OCI-LY3 (cell line): Measurements from ENCODE around the gene ITM2C.

Source experiments
- H2AFZ ChIP-seq: fragments of 200-600, 300-600 bp; shearing (Covaris generic); 2 replicates; pipeline ENCODE4 v1.6.0; 2014; ENCODE audit warnings: antibody characterized with exemption, low read depth, low read length
- H3K27ac ChIP-seq: fragments of 200-600, 300-600 bp; sonication (generic); 2 replicates; pipeline ENCODE4 v1.5.1; 2014; ENCODE audit warnings: mild to moderate bottlenecking, low read length, moderate library complexity, mixed read lengths
- H3K27me3 ChIP-seq: fragments of 200-600, 300-600 bp; sonication (generic); 2 replicates; pipeline ENCODE4 v1.6.1; 2014; ENCODE audit warnings: low read depth, low read length, mixed read lengths
- H3K36me3 ChIP-seq: fragments of 200-600, 300-600 bp; sonication (generic); replicated peaks from 2 replicates; pipeline ENCODE3; 2014; ENCODE audit warnings: low read depth, low read length, mixed read lengths
- H3K4me1 ChIP-seq: fragments of 300-600, 200-600 bp; sonication (generic); 2 replicates; pipeline ENCODE4 v1.6.1; 2014; ENCODE audit warnings: low read length, mixed read lengths
- H3K4me2 ChIP-seq: fragments of 200-600, 300-600 bp; sonication (generic); 2 replicates; pipeline ENCODE4 v1.6.1; 2014; ENCODE audit warnings: low read length, mixed read lengths
- H3K4me3 ChIP-seq: fragments of 300-600, 200-600 bp; sonication (generic); 2 replicates; pipeline ENCODE4 v1.5.1; 2014; ENCODE audit warnings: antibody characterized with exemption, mild to moderate bottlenecking, low read length, moderate library complexity
- H3K79me2 ChIP-seq: fragments of 300-600, 200-600 bp; shearing (Covaris generic); 2 replicates; pipeline ENCODE4 v1.6.1; 2014; ENCODE audit warnings: mild to moderate bottlenecking, low read length, mixed read lengths
- H3K9ac ChIP-seq: fragments of 300-600, 200-600 bp; shearing (Covaris generic); 2 replicates; pipeline ENCODE4 v1.6.0; 2014; ENCODE audit warnings: mild to moderate bottlenecking, low read length, moderate library complexity
- H3K9me3 ChIP-seq: fragments of 200-600, 300-600 bp; shearing (Covaris generic); 2 replicates; pipeline ENCODE4 v1.6.1; 2014; ENCODE audit warnings: low read length, mixed read lengths; ENCODE audit not compliant: insufficient read depth
- H4K20me1 ChIP-seq: fragments of 200-600, 300-600 bp; sonication (generic); 2 replicates; pipeline ENCODE4 v1.6.1; 2016; ENCODE audit warnings: low read length, mixed read lengths; ENCODE audit not compliant: insufficient read depth
- CTCF ChIP-seq: fragments of 200-600, 300-600 bp; sonication (generic); IDR thresholded peaks from 2 replicates; pipeline ENCODE4 v1.5.1; 2014; ENCODE audit warnings: antibody characterized with exemption, low read length, low read depth
- EZH2phosphoT487 ChIP-seq: fragments of 200-600 bp; shearing (Covaris generic); IDR thresholded peaks from 2 replicates; pipeline ENCODE4 v1.6.1; 2018; ENCODE audit warnings: antibody characterized with exemption, mixed run types, low read depth

Gene ITM2C

DNA sequence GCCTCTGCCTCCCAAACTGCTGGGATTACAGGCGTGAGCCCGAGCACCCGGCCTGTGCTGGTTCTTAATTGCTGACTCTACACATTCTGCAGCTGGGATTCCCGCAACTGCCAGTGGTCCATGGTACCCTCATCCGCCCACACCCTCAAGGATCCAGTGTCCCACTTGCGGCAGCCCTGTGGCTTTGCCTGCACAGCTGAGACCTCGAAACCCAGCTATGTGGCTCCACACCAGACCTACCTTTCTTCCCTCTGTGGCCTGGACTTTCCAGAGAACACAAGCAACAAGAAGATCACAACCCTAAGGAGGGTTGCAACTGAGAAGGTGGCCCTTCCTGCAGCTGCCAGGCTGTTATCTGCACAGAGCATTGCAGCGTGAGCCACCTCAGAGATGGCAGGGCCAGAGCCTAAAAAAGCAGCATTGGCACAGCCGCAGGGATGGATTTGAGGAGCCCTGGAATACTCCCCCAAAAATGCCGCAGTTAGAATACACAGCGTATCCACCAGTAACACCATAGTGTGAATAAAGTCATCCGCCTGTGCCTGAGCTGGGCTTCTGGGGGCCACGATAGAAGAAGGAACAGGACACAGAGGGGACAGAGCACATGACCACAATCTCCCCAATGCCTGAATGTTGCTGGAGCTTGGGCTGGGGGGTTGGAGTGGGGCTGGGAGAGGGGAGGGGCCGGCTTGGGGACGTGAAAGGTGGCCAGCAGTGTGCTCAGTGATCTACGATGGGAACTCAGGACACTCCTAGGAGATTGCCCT is 58.4 kb downstream of the ITM2C start:
- H3K9ac ChIP-seq, result no peak overlapping the region
- no peaks in the 10 kb centered on the region for H3K79me2 ChIP-seq
- no peaks in the 10 kb centered on the region for H4K20me1 ChIP-seq
- H3K4me3 ChIP-seq, result peak overlapping the region; percentile 75; the same call in 1 of the 2 replicates
- H3K27me3 ChIP-seq, result no peaks in the 10 kb centered on the region
- no peak overlapping the region for H3K27ac ChIP-seq
- peak overlapping the region; percentile 97; the same call in 1 of the 2 replicates for H3K4me2 ChIP-seq
- no peaks in the 10 kb centered on the region for H3K36me3 ChIP-seq
- no peaks in the 10 kb centered on the region for H3K9me3 ChIP-seq
- no peak for TF ChIP-seq EZH2phosphoT487
- TF ChIP-seq CTCF, result no peak
- no peak overlapping the region for H2AFZ ChIP-seq
- peaks cover 56% of the 10 kb centered on the region for H3K4me1 ChIP-seq

GRCh38 chr2:230924092-230924469 is 59.3 kb downstream of the ITM2C start:
- Histone ChIP-seq H2AFZ (0 out of 2 replicates have a peak overlapping the region, but pooled peaks have one; percentile 48), H3K27me3 (no peaks in the 10 kb centered on the region), H4K20me1 (no peaks in the 10 kb centered on the region), H3K79me2 (no peaks in the 10 kb centered on the region), H3K4me3 (peak overlapping the region; percentile 75), H3K4me2 (peak overlapping the region; percentile 97), H3K27ac (peak overlapping the region; percentile 83), H3K9me3 (no peaks in the 10 kb centered on the region), H3K9ac (peak overlapping the region; percentile 67; the same call in 1 of the 2 replicates), H3K36me3 (no peaks in the 10 kb centered on the region), H3K4me1 (peaks cover 62% of the 10 kb centered on the region)
- TF ChIP-seq CTCF, result no peak
- no peak for TF ChIP-seq EZH2phosphoT487

DNA sequence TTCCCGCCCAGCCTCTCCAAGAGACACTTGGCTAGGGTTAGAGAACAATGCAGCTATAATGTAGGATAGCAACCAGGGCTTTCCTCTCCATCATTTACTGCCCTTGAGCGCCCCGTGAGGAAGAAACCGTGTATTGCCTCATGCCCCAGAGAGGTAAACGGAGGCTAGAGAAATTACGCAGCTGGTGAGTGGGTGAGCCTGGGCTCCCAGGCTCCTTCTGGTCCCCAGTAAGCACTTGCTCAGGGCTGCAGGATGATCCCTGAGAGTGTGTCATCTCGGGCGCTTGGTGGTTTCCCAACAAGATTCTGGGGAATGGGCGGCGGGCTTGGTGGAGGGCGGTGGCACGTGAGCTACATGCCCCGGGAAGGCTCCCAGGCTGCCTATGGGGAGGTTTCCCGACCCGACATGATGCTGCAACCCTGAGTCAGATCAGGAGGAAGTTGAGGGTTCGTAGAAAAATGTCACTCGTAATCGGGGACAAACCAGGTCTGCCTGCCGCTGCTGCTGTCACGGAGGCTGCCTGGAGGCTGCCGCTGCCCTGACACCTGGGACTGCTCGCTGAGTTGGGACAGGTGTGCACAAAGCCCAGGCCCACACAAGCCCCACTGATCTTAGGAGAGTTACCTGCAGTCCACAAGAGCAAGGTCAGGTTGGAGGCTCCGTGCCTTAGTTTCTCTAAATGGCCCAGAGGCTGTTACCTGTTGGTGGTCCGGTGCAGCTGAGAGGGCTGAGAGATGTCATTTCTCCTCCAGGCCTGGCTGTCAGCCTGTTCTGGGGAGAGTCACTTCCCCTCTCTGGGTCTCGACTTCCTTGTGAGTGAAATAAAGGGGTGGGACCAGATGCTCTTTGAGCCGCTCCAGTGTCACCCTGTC is 60.0 kb downstream of the ITM2C start, which contains the start of gene GPR55:
TSS of gene GPR55 (minus strand) at position 773 of the 872 bp plus-strand sequence. CDS start 14,280 bp downstream, outside the sequence.
- Histone ChIP-seq H3K9ac (peak within 1 kb of the TSS; percentile 67), H3K4me1 (peaks cover 66% of the 10 kb centered on the region), H4K20me1 (no peaks in the 10 kb centered on the region), H3K27ac (peak within 1 kb of the TSS; percentile 83), H3K4me3 (peak within 1 kb of the TSS; percentile 75), H3K4me2 (peak within 1 kb of the TSS; percentile 97), H3K79me2 (no peaks in the 10 kb centered on the region), H3K27me3 (no peaks in the 10 kb centered on the region), H2AFZ (peak within 1 kb of the TSS; percentile 51), H3K9me3 (no peaks in the 10 kb centered on the region), H3K36me3 (no peaks in the 10 kb centered on the region)
- TF ChIP-seq CTCF, result peak; percentile 53
- no peak for TF ChIP-seq EZH2phosphoT487

GRCh38 chr2:230925443-230925878 is 60.7 kb downstream of the ITM2C start:
- Histone ChIP-seq H3K9ac (peak overlapping the region; percentile 67; the same call in 1 of the 2 replicates), H2AFZ (peak overlapping the region; percentile 51), H3K79me2 (no peaks in the 10 kb centered on the region)

More at GRCh38 chr2:230925443-230925878, 60.7 kb downstream of the ITM2C start:
- H3K27me3 ChIP-seq, result no peaks in the 10 kb centered on the region
- H4K20me1 ChIP-seq, result no peaks in the 10 kb centered on the region
- peak overlapping the region; percentile 97 for H3K4me2 ChIP-seq
- H3K27ac ChIP-seq, result peak overlapping the region; percentile 83
- TF ChIP-seq EZH2phosphoT487 (no peak), CTCF (no peak)
- H3K4me3 ChIP-seq, result peak overlapping the region; percentile 75
- H3K4me1 ChIP-seq, result peaks cover 62% of the 10 kb centered on the region
- H3K9me3 ChIP-seq, result no peaks in the 10 kb centered on the region
- H3K36me3 ChIP-seq, result no peaks in the 10 kb centered on the region
